Measurements from ENCODE around the gene ARHGAP15.
A peak's percentile ranks its signal among the peaks of the same experiment; 100 is the strongest.
"Not testable (repeated sequence)": the region's sequence is repeated elsewhere in the genome, so short reads cannot be mapped to it uniquely, and the experiment has no call there.

The ARHGAP15 gene

GRCh38 chr2:143128681-143129580 is at the start of gene ARHGAP15:
Gene ARHGAP15 (plus strand): TSS chr2:143129419.
- H3K9ac ChIP-seq (ENCODE audit: insufficient read length), result peak within 1 kb of the TSS; percentile 82
- DNase-seq (ENCODE audit: low read depth, low spot score), result peak; percentile 67
- peak within 1 kb of the TSS; percentile 75 for H3K27ac ChIP-seq

GRCh38 chr2:143081616-143082015 is 47.6 kb upstream of the ARHGAP15 start:
- Histone ChIP-seq H3K27ac (no peak overlapping the region), H3K9ac (ENCODE audit: insufficient read length) (no peak overlapping the region), H3K4me3 (no peak overlapping the region), H3K36me3 (ENCODE audit: insufficient read depth, low read length) (no peaks in the 10 kb centered on the region), H3K9me3 (ENCODE audit: low read depth, low read length) (no peaks in the 10 kb centered on the region)
- no peak for DNase-seq (ENCODE audit: low read depth, low spot score)
- TF ChIP-seq POLR2AphosphoS5 (IDR thresholded peaks at IDR 0.05; ENCODE audit: borderline replicate concordance, low read depth, low read length), result no peak

More at GRCh38 chr2:143128681-143129580, at the start of gene ARHGAP15:
- TF ChIP-seq POLR2AphosphoS5 (IDR thresholded peaks at IDR 0.05; ENCODE audit: borderline replicate concordance, low read depth, low read length) (0 out of 2 replicates have a peak, but pooled peaks have one; percentile 52), FOXP2 (optimal IDR thresholded peaks at IDR 0.05; ENCODE audit: control extremely low read depth, extremely low read length, insufficient read depth) (no peak)
- H3K9me3 ChIP-seq (ENCODE audit: low read depth, low read length), result no peaks in the 10 kb centered on the region
- no peaks in the 10 kb centered on the region for H3K36me3 ChIP-seq (ENCODE audit: insufficient read depth, low read length)
- peak within 1 kb of the TSS; percentile 74 for H3K4me3 ChIP-seq

- H3K4me3 ChIP-seq, result no peak overlapping the region
- H3K9me3 ChIP-seq (ENCODE audit: low read depth, low read length), result no peaks in the 10 kb centered on the region
- no peak for DNase-seq (ENCODE audit: low read depth, low spot score)
- no peak overlapping the region for H3K27ac ChIP-seq
- H3K36me3 ChIP-seq (ENCODE audit: insufficient read depth, low read length), result no peaks in the 10 kb centered on the region
- TF ChIP-seq POLR2AphosphoS5 (IDR thresholded peaks at IDR 0.05; ENCODE audit: borderline replicate concordance, low read depth, low read length) (no peak), EZH2 (IDR thresholded peaks at IDR 0.05) (no peak)
- no peak overlapping the region for H3K9ac ChIP-seq (ENCODE audit: insufficient read length)
Observed at GRCh38 chr2:143083636-143084035, 45.6 kb upstream of the ARHGAP15 start.

GRCh38 chr2:143084462-143084861 is 44.8 kb upstream of the ARHGAP15 start:
- TF ChIP-seq FOXP2 (optimal IDR thresholded peaks at IDR 0.05; ENCODE audit: control extremely low read depth, extremely low read length, insufficient read depth), result no peak
- TF ChIP-seq POLR2AphosphoS5 (IDR thresholded peaks at IDR 0.05; ENCODE audit: borderline replicate concordance, low read depth, low read length), result no peak
- TF ChIP-seq EZH2 (IDR thresholded peaks at IDR 0.05), result no peak
- Histone ChIP-seq H3K9ac (ENCODE audit: insufficient read length) (no peak overlapping the region), H3K4me3 (no peak overlapping the region), H3K36me3 (ENCODE audit: insufficient read depth, low read length) (no peaks in the 10 kb centered on the region), H3K27ac (no peak overlapping the region), H3K9me3 (ENCODE audit: low read depth, low read length) (no peaks in the 10 kb centered on the region)
- DNase-seq (ENCODE audit: low read depth, low spot score), result no peak

- Histone ChIP-seq H3K4me3 (no peak overlapping the region), H3K9ac (ENCODE audit: insufficient read length) (no peak overlapping the region), H3K27ac (no peak overlapping the region), H3K36me3 (ENCODE audit: insufficient read depth, low read length) (no peaks in the 10 kb centered on the region), H3K9me3 (ENCODE audit: low read depth, low read length) (no peaks in the 10 kb centered on the region)
- TF ChIP-seq FOXP2 (optimal IDR thresholded peaks at IDR 0.05; ENCODE audit: control extremely low read depth, extremely low read length, insufficient read depth) (no peak), EZH2 (IDR thresholded peaks at IDR 0.05) (no peak), POLR2AphosphoS5 (IDR thresholded peaks at IDR 0.05; ENCODE audit: borderline replicate concordance, low read depth, low read length) (no peak)
- DNase-seq (ENCODE audit: low read depth, low spot score), result no peak
Observed at GRCh38 chr2:143085125-143085784, 44.0 kb upstream of the ARHGAP15 start.

GRCh38 chr2:143087033-143087432 is 42.2 kb upstream of the ARHGAP15 start:
- Histone ChIP-seq H3K4me3 (no peak overlapping the region), H3K27ac (no peak overlapping the region), H3K9me3 (ENCODE audit: low read depth, low read length) (no peaks in the 10 kb centered on the region), H3K9ac (ENCODE audit: insufficient read length) (no peak overlapping the region), H3K36me3 (ENCODE audit: insufficient read depth, low read length) (no peaks in the 10 kb centered on the region)
- no peak for DNase-seq (ENCODE audit: low read depth, low spot score)
- no peak for TF ChIP-seq FOXP2 (optimal IDR thresholded peaks at IDR 0.05; ENCODE audit: control extremely low read depth, extremely low read length, insufficient read depth)
- TF ChIP-seq EZH2 (IDR thresholded peaks at IDR 0.05), result no peak
- TF ChIP-seq POLR2AphosphoS5 (IDR thresholded peaks at IDR 0.05; ENCODE audit: borderline replicate concordance, low read depth, low read length), result no peak

- Histone ChIP-seq H3K36me3 (ENCODE audit: insufficient read depth, low read length) (no peaks in the 10 kb centered on the region), H3K9ac (ENCODE audit: insufficient read length) (no peak overlapping the region), H3K4me3 (no peak overlapping the region), H3K27ac (no peak overlapping the region), H3K9me3 (ENCODE audit: low read depth, low read length) (no peaks in the 10 kb centered on the region)
- no peak for TF ChIP-seq POLR2AphosphoS5 (IDR thresholded peaks at IDR 0.05; ENCODE audit: borderline replicate concordance, low read depth, low read length)
- no peak for TF ChIP-seq EZH2 (IDR thresholded peaks at IDR 0.05)
- TF ChIP-seq FOXP2 (optimal IDR thresholded peaks at IDR 0.05; ENCODE audit: control extremely low read depth, extremely low read length, insufficient read depth), result no peak
- no peak for DNase-seq (ENCODE audit: low read depth, low spot score)
Observed at GRCh38 chr2:143088388-143088787, 40.8 kb upstream of the ARHGAP15 start.

- not testable (repeated sequence) for H3K4me3 ChIP-seq; H3K27ac ChIP-seq; H3K36me3 ChIP-seq (ENCODE audit: insufficient read depth, low read length); DNase-seq (ENCODE audit: low read depth, low spot score); H3K9ac ChIP-seq (ENCODE audit: insufficient read length); H3K9me3 ChIP-seq (ENCODE audit: low read depth, low read length)
Observed at GRCh38 chr2:143089520-143089919, 39.7 kb upstream of the ARHGAP15 start.
